Measurements from ENCODE around the gene NRAS. TPM values are rescaled to one million over a fixed set of nuclear protein-coding genes. Genes with fewer than 3 reads are reported as not detected.

Gene NRAS
- total and polyA plus RNA-seq, 2 donors (not counting 1 experiment from before 2014, with no cell fraction given) = 31.0 to 62.3 TPM

GRCh38 chr1:114723915-114724314 is 7.3 kb upstream of the NRAS start:
- H3K4me3 ChIP-seq (replicated peaks in 1 of 4; ENCODE audit: control extremely low read depth in 1 of 4, insufficient read depth in 1 of 4, low read depth in 3 of 4, low read length in 4 of 4) = no peak overlapping the region
- no peak for DNase-seq (ENCODE audit: low read depth in 2 of 2)
- no peaks in the 10 kb centered on the region for H3K4me1 ChIP-seq (ENCODE audit: control insufficient read depth, extremely low read depth, insufficient read depth, low read length)
- no peaks in the 10 kb centered on the region for H3K9me3 ChIP-seq (ENCODE audit: control insufficient read depth, insufficient read depth, low read depth, low read length)
- no peaks in the 10 kb centered on the region for H3K27me3 ChIP-seq (ENCODE audit: control insufficient read depth, insufficient read depth, low read length)
- H3K4me2 ChIP-seq (ENCODE audit: extremely low read depth, insufficient read depth, low read length) = no peak overlapping the region
- TF ChIP-seq EZH2 (IDR thresholded peaks at IDR 0.05; ENCODE audit: low read length, missing control alignments) = no peak
- TF ChIP-seq CTCF (conservative IDR thresholded peaks at IDR 0.05 in 1 of 2, IDR thresholded peaks at IDR 0.05 in 1 of 2; ENCODE audit: low read depth in 1 of 2, low read length in 2 of 2) = no peak
- H2AFZ ChIP-seq (ENCODE audit: low read length) = no peak overlapping the region
- H3K79me2 ChIP-seq (ENCODE audit: control insufficient read depth, insufficient read depth, low read length) = no peaks in the 10 kb centered on the region
- no peak overlapping the region for H3K27ac ChIP-seq (ENCODE audit: insufficient read depth, low read length)
- H4K20me1 ChIP-seq (ENCODE audit: control insufficient read depth, extremely low read depth, insufficient read depth, low read length) = no peaks in the 10 kb centered on the region
- no peak overlapping the region for H3K9ac ChIP-seq (ENCODE audit: insufficient read depth, low read length)
- peaks cover 15% of the 10 kb centered on the region for H3K36me3 ChIP-seq (ENCODE audit: control insufficient read depth, insufficient read depth, low read length)

- Histone ChIP-seq H3K9me3 (ENCODE audit: control insufficient read depth, insufficient read depth, low read depth, low read length) (no peaks in the 10 kb centered on the region), H3K4me3 (replicated peaks in 1 of 4; ENCODE audit: control extremely low read depth in 1 of 4, insufficient read depth in 1 of 4, low read depth in 3 of 4, low read length in 4 of 4) (no peak overlapping the region), H3K4me2 (ENCODE audit: extremely low read depth, insufficient read depth, low read length) (no peak overlapping the region), H3K79me2 (ENCODE audit: control insufficient read depth, insufficient read depth, low read length) (no peaks in the 10 kb centered on the region), H3K9ac (ENCODE audit: insufficient read depth, low read length) (no peak overlapping the region), H2AFZ (ENCODE audit: low read length) (no peak overlapping the region), H3K4me1 (ENCODE audit: control insufficient read depth, extremely low read depth, insufficient read depth, low read length) (no peaks in the 10 kb centered on the region), H4K20me1 (ENCODE audit: control insufficient read depth, extremely low read depth, insufficient read depth, low read length) (no peaks in the 10 kb centered on the region), H3K27me3 (ENCODE audit: control insufficient read depth, insufficient read depth, low read length) (no peaks in the 10 kb centered on the region), H3K36me3 (ENCODE audit: control insufficient read depth, insufficient read depth, low read length) (peaks cover 19% of the 10 kb centered on the region), H3K27ac (ENCODE audit: insufficient read depth, low read length) (no peak overlapping the region)
- TF ChIP-seq EZH2 (IDR thresholded peaks at IDR 0.05; ENCODE audit: low read length, missing control alignments) (no peak), CTCF (conservative IDR thresholded peaks at IDR 0.05 in 1 of 2, IDR thresholded peaks at IDR 0.05 in 1 of 2; ENCODE audit: low read depth in 1 of 2, low read length in 2 of 2) (no peak)
- DNase-seq (ENCODE audit: low read depth in 2 of 2) = no peak
Observed at GRCh38 chr1:114723457-114723856, 6.9 kb upstream of the NRAS start.

- DNase-seq (ENCODE audit: low read depth in 2 of 2) = no peak
- Histone ChIP-seq H3K27me3 (ENCODE audit: control insufficient read depth, insufficient read depth, low read length) (no peaks in the 10 kb centered on the region), H3K9ac (ENCODE audit: insufficient read depth, low read length) (no peak overlapping the region), H3K79me2 (ENCODE audit: control insufficient read depth, insufficient read depth, low read length) (peaks cover 10% of the 10 kb centered on the region), H3K4me1 (ENCODE audit: control insufficient read depth, extremely low read depth, insufficient read depth, low read length) (peaks cover 2% of the 10 kb centered on the region), H3K36me3 (ENCODE audit: control insufficient read depth, insufficient read depth, low read length) (peaks cover 19% of the 10 kb centered on the region), H3K4me3 (replicated peaks in 1 of 4; ENCODE audit: control extremely low read depth in 1 of 4, insufficient read depth in 1 of 4, low read depth in 3 of 4, low read length in 4 of 4) (no peak overlapping the region), H4K20me1 (ENCODE audit: control insufficient read depth, extremely low read depth, insufficient read depth, low read length) (no peaks in the 10 kb centered on the region), H3K27ac (ENCODE audit: insufficient read depth, low read length) (no peak overlapping the region), H3K9me3 (ENCODE audit: control insufficient read depth, insufficient read depth, low read depth, low read length) (no peaks in the 10 kb centered on the region), H3K4me2 (ENCODE audit: extremely low read depth, insufficient read depth, low read length) (no peak overlapping the region), H2AFZ (ENCODE audit: low read length) (no peak overlapping the region)
- TF ChIP-seq CTCF (conservative IDR thresholded peaks at IDR 0.05 in 1 of 2, IDR thresholded peaks at IDR 0.05 in 1 of 2; ENCODE audit: low read depth in 1 of 2, low read length in 2 of 2) (no peak), EZH2 (IDR thresholded peaks at IDR 0.05; ENCODE audit: low read length, missing control alignments) (no peak)
Observed at GRCh38 chr1:114720492-114720891, 3.9 kb upstream of the NRAS start.
